SIG-M5 treated with dmso at 0.1 percent for 504 hours (cell line): ENCODE results near the gene SLC39A11.

Experiments
- DNase-seq: peaks from one replicate; lab custom pipeline; 2025; ENCODE audit not compliant: unreplicated experiment; lab: John Stamatoyannopoulos, UW

SLC39A11 gene

DNA sequence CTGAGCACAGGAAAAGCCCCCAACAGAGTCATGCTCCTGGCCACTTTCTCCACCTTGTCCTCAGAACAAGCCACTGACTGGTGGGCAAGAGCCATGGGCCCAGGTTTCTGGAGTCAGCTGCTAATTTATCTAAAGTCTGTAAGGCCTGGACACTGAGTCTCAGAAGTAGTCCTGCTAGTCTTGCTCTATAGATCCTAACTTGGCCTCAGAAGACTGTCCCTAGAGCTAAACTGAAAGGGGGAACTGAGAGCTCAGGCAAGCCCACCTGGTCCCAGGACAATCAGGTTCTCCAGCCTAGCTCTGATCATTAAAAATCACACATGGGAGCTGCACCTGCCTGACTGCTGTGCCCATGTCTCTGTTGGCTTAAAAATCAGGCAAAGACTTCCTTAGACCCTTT, 485.8 kb downstream of the SLC39A11 start:
- no peak for DNase-seq

DNA sequence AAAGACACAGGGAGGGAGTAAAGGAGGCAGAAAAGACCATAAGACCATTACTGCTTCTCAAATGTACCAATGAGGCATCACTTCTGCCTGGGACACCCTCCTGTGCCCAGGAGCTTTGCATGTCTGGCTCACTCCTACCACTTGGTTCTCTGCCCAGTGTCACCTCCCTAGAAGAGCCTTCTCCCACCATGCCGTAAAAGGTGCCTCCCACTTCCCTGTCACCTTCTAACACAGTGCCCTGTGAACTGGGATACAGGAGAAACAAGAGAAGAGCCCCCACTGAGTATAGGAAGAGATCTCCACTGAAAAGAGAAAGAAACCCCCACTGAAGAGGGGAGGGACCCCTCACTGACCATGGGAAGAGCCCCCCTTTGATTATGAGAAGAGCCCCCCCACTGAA, 486.9 kb downstream of the SLC39A11 start:
- DNase-seq, result no peak

- DNase-seq, result no peak
Observed at GRCh38 chr17:72604518-72604917, 488.0 kb downstream of the SLC39A11 start.

- no peak for DNase-seq
Observed at GRCh38 chr17:72603420-72604242, 488.9 kb downstream of the SLC39A11 start.

DNA sequence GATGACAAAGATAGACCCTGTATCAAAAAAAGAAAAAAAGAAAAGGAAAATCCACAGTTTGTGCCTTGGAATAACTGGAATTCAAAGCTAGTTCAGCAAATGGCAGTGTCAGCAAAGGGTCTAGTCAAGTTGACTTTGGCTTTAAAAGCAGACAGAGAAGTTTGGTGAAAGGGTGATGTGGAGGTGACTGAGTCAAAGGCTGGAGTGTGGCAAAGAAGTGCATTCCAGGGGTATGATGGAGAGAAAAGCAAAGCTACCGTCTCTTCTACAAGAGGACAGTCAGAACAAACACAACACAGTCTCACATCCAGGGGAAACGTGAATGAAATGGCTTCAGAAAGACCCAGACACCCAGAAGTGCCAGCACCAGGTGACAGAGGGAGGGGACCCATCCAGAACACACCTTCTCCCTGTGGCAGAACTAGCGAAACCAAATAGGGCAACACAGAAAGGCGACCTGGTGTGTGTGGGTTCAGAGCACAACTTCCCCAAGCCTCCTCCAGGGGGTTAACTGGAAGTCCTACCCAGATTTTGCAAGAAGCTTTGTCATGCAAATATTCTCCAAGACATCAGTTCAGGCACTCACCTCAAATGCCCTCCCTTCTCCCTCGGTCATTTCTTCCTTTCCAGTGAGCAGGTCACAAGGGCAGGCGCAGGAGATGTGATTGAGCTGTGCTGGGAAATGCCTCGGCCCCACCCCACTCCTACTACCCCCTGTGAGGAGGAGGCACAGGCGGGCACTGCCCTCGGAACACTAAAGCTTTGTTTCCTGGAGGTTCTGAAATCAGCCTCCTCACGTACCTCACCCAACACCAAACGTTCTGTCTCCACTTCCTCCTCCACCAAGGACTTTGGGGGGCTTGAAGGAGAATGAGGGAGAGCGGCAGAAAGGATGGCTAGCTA, 489.7 kb downstream of the SLC39A11 start:
- DNase-seq, result peak; percentile 45

- no peak for DNase-seq
Observed at GRCh38 chr17:72600934-72601333, 491.6 kb downstream of the SLC39A11 start.

- no peak for DNase-seq
Observed at GRCh38 chr17:72599891-72600290, 492.6 kb downstream of the SLC39A11 start.

- no peak for DNase-seq
Observed at GRCh38 chr17:72598695-72599094, 493.8 kb downstream of the SLC39A11 start.

GRCh38 chr17:72597354-72598087, 495.0 kb downstream of the SLC39A11 start:
- DNase-seq, result no peak
